Frontal cortex (tissue), 4 donors: Measurements from ENCODE around the gene DLG3. TPM values are rescaled to one million over a fixed set of nuclear protein-coding genes. Genes with fewer than 3 reads are reported as not detected.

Experiments
- DNase-seq, 2 donors: peaks; one replicate each; pipeline ENCODE4 v3.0.0; 2012; ENCODE audit warnings: low spot score in 2 of 2
- FAIRE-seq: peaks from 2 replicates; lab custom pipeline; 2012; peaks lifted over from hg19 to GRCh38; lab: Jason Lieb, UNC
- total RNA-seq: library from RNA; depleted of rRNA; stranded (reverse); fragments of >200 nt; gene quantifications from one replicate; pipeline ENCODE4 v1.2.3, GENCODE V29; 2014
- donor health status: control.
- donor health status: control.
- donor health status: control.

DLG3 gene
- total RNA-seq, 1 donor from 2014 or later, result 86.8 TPM

- no peak for FAIRE-seq
- no peak for DNase-seq
These were observed 8.3 kb upstream of the DLG3 start for GRCh38 chrX:70436343-70436742.

- FAIRE-seq (no peak), DNase-seq (no peak)
These were observed 7.6 kb upstream of the DLG3 start for GRCh38 chrX:70437011-70437410.

GRCh38 chrX:70437921-70438665 is 6.5 kb upstream of the DLG3 start:
- DNase-seq, result no peak
- FAIRE-seq, result no peak

- FAIRE-seq, result no peak
- DNase-seq, result no peak
These were observed 5.6 kb upstream of the DLG3 start for GRCh38 chrX:70439016-70439415.

GRCh38 chrX:70442224-70442623 is 2.4 kb upstream of the DLG3 start:
- FAIRE-seq, result no peak
- no peak for DNase-seq

GRCh38 chrX:70444946-70445656 is 466 bp downstream of the DLG3 start:
- FAIRE-seq (no peak), DNase-seq (no peak)

- FAIRE-seq (no peak), DNase-seq (no peak)
These were observed 1.3 kb downstream of the DLG3 start for GRCh38 chrX:70445951-70446350.

GRCh38 chrX:70446380-70447350 is 2.0 kb downstream of the DLG3 start:
- FAIRE-seq (no peak), DNase-seq (no peak)

GRCh38 chrX:70449457-70449966 is 4.9 kb downstream of the DLG3 start:
- FAIRE-seq, result no peak
- no peak for DNase-seq

GRCh38 chrX:70452143-70452733 is 7.6 kb downstream of the DLG3 start:
- FAIRE-seq (no peak), DNase-seq (no peak)

GRCh38 chrX:70453024-70453618 is 8.5 kb downstream of the DLG3 start:
- no peak for DNase-seq
- no peak for FAIRE-seq

GRCh38 chrX:70454441-70455365 is 10.1 kb downstream of the DLG3 start:
- FAIRE-seq, result no peak
- peak in 1 of 2 donors; percentile 58 for DNase-seq

- DNase-seq (no peak), FAIRE-seq (no peak)
These were observed 10.9 kb downstream of the DLG3 start for GRCh38 chrX:70455366-70456202.

- FAIRE-seq, result no peak
- no peak for DNase-seq
These were observed 11.6 kb downstream of the DLG3 start for GRCh38 chrX:70456256-70456655.

GRCh38 chrX:70461026-70461425 is 16.4 kb downstream of the DLG3 start:
- no peak for FAIRE-seq
- no peak for DNase-seq

- no peak for FAIRE-seq
- no peak for DNase-seq
These were observed 19.4 kb downstream of the DLG3 start for GRCh38 chrX:70464051-70464450.

GRCh38 chrX:70466968-70467367 is 22.3 kb downstream of the DLG3 start:
- no peak for FAIRE-seq
- no peak for DNase-seq
